ENCODE measurements around the gene FSCN2. TPM values are rescaled to one million over a fixed set of nuclear protein-coding genes. Genes with fewer than 3 reads are reported as not detected.

The FSCN2 gene
- total and polyA plus RNA-seq, 2 experiments from 2014 or later: 0.13 to 1.6 TPM

- no peak overlapping the region for H3K27ac ChIP-seq (ENCODE audit: low read depth)
- no peak overlapping the region for H3K4me2 ChIP-seq
- no peaks in the 10 kb centered on the region; the same call in 2 of the 3 replicates for H3K9me3 Mint-ChIP-seq
- H3K27me3 ChIP-seq (ENCODE audit: insufficient read depth): peaks cover 22% of the 10 kb centered on the region
- H3K27ac Mint-ChIP-seq: no peak overlapping the region
- no peaks in the 10 kb centered on the region for H4K20me1 ChIP-seq (replicated peaks; ENCODE audit: insufficient read depth)
- no peak overlapping the region for H3K4me3 Mint-ChIP-seq
- H3K4me3 ChIP-seq: no peak overlapping the region
- DNase-seq (ENCODE audit: low spot score) (no peak), ATAC-seq (no peak)
- H3K36me3 ChIP-seq (ENCODE audit: insufficient read depth): no peaks in the 10 kb centered on the region
- TF ChIP-seq ETS1 (IDR thresholded peaks at IDR 0.05): no peak
- TF ChIP-seq, protein P1, sequence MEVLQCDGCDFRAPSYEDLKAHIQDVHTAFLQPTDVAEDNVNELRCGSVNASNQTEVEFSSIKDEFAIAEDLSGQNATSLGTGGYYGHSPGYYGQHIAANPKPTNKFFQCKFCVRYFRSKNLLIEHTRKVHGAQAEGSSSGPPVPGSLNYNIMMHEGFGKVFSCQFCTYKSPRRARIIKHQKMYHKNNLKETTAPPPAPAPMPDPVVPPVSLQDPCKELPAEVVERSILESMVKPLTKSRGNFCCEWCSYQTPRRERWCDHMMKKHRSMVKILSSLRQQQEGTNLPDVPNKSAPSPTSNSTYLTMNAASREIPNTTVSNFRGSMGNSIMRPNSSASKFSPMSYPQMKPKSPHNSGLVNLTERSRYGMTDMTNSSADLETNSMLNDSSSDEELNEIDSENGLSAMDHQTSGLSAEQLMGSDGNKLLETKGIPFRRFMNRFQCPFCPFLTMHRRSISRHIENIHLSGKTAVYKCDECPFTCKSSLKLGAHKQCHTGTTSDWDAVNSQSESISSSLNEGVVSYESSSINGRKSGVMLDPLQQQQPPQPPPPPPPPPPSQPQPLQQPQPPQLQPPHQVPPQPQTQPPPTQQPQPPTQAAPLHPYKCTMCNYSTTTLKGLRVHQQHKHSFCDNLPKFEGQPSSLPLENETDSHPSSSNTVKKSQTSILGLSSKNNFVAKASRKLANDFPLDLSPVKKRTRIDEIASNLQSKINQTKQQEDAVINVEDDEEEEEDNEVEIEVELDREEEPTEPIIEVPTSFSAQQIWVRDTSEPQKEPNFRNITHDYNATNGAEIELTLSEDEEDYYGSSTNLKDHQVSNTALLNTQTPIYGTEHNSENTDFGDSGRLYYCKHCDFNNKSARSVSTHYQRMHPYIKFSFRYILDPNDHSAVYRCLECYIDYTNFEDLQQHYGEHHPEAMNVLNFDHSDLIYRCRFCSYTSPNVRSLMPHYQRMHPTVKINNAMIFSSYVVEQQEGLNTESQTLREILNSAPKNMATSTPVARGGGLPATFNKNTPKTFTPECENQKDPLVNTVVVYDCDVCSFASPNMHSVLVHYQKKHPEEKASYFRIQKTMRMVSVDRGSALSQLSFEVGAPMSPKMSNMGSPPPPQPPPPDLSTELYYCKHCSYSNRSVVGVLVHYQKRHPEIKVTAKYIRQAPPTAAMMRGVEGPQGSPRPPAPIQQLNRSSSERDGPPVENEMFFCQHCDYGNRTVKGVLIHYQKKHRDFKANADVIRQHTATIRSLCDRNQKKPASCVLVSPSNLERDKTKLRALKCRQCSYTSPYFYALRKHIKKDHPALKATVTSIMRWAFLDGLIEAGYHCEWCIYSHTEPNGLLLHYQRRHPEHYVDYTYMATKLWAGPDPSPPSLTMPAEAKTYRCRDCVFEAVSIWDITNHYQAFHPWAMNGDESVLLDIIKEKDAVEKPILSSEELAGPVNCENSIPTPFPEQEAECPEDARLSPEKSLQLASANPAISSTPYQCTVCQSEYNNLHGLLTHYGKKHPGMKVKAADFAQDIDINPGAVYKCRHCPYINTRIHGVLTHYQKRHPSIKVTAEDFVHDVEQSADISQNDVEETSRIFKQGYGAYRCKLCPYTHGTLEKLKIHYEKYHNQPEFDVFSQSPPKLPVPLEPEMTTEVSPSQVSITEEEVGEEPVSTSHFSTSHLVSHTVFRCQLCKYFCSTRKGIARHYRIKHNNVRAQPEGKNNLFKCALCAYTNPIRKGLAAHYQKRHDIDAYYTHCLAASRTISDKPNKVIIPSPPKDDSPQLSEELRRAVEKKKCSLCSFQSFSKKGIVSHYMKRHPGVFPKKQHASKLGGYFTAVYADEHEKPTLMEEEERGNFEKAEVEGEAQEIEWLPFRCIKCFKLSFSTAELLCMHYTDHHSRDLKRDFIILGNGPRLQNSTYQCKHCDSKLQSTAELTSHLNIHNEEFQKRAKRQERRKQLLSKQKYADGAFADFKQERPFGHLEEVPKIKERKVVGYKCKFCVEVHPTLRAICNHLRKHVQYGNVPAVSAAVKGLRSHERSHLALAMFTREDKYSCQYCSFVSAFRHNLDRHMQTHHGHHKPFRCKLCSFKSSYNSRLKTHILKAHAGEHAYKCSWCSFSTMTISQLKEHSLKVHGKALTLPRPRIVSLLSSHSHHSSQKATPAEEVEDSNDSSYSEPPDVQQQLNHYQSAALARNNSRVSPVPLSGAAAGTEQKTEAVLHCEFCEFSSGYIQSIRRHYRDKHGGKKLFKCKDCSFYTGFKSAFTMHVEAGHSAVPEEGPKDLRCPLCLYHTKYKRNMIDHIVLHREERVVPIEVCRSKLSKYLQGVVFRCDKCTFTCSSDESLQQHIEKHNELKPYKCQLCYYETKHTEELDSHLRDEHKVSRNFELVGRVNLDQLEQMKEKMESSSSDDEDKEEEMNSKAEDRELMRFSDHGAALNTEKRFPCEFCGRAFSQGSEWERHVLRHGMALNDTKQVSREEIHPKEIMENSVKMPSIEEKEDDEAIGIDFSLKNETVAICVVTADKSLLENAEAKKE (CRISPR knock-in tag; IDR thresholded peaks at IDR 0.05): no peak
- TF ChIP-seq STAT1 (IDR thresholded peaks at IDR 0.05; ENCODE audit: unreplicated experiment): no peak
- TF ChIP-seq POLR2AphosphoS5 (IDR thresholded peaks at IDR 0.05; ENCODE audit: low read depth): no peak
- no peak for TF ChIP-seq CTCF (conservative IDR thresholded peaks at IDR 0.05; ENCODE audit: low read depth in 2 of 2)
- TF ChIP-seq NANOG (IDR thresholded peaks at IDR 0.05; ENCODE audit: borderline replicate concordance): no peak
- TF ChIP-seq CREB1 (CRISPR knock-in tag; IDR thresholded peaks at IDR 0.05; ENCODE audit: low read depth): no peak
- no peak for TF ChIP-seq ZNF114 (CRISPR knock-in tag; IDR thresholded peaks at IDR 0.05)
- TF ChIP-seq, protein P2, sequence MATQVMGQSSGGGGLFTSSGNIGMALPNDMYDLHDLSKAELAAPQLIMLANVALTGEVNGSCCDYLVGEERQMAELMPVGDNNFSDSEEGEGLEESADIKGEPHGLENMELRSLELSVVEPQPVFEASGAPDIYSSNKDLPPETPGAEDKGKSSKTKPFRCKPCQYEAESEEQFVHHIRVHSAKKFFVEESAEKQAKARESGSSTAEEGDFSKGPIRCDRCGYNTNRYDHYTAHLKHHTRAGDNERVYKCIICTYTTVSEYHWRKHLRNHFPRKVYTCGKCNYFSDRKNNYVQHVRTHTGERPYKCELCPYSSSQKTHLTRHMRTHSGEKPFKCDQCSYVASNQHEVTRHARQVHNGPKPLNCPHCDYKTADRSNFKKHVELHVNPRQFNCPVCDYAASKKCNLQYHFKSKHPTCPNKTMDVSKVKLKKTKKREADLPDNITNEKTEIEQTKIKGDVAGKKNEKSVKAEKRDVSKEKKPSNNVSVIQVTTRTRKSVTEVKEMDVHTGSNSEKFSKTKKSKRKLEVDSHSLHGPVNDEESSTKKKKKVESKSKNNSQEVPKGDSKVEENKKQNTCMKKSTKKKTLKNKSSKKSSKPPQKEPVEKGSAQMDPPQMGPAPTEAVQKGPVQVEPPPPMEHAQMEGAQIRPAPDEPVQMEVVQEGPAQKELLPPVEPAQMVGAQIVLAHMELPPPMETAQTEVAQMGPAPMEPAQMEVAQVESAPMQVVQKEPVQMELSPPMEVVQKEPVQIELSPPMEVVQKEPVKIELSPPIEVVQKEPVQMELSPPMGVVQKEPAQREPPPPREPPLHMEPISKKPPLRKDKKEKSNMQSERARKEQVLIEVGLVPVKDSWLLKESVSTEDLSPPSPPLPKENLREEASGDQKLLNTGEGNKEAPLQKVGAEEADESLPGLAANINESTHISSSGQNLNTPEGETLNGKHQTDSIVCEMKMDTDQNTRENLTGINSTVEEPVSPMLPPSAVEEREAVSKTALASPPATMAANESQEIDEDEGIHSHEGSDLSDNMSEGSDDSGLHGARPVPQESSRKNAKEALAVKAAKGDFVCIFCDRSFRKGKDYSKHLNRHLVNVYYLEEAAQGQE (IDR thresholded peaks at IDR 0.05; ENCODE audit: unreplicated experiment): no peak
- TF ChIP-seq JUNB (IDR thresholded peaks at IDR 0.05; ENCODE audit: unreplicated experiment): no peak
- no peak for TF ChIP-seq ZNF331 (CRISPR knock-in tag; IDR thresholded peaks at IDR 0.05; ENCODE audit: low read depth)
- no peak for TF ChIP-seq EZH2 (IDR thresholded peaks at IDR 0.05; ENCODE audit: low read depth, unreplicated experiment)
- TF ChIP-seq EZH2phosphoT487 (IDR thresholded peaks at IDR 0.05; ENCODE audit: unreplicated experiment): no peak
- peaks cover 25% of the 10 kb centered on the region for H3K27me3 Mint-ChIP-seq (ENCODE audit: insufficient read depth, low read depth, poor library complexity)
- H3F3A ChIP-seq (replicated peaks; ENCODE audit: low read depth): no peaks in the 10 kb centered on the region
- peaks cover 7% of the 10 kb centered on the region for H3K4me1 Mint-ChIP-seq
- no peaks in the 10 kb centered on the region for H3K36me3 Mint-ChIP-seq (ENCODE audit: low read depth)
- H2AFZ ChIP-seq: no peak overlapping the region
- no peaks in the 10 kb centered on the region for H3K79me2 ChIP-seq (replicated peaks; ENCODE audit: insufficient read depth)
- no peaks in the 10 kb centered on the region for H3K4me1 ChIP-seq (ENCODE audit: insufficient read depth)
- H3K9me2 ChIP-seq (ENCODE audit: insufficient read depth): 0 out of 2 replicates have a peak, but pooled peaks cover 4% of the 10 kb centered on the region
Measured at GRCh38 chr17:81535007-81535328, 6.8 kb downstream of the FSCN2 start.
